Kidney capillary endothelial cell (primary cell): ENCODE results near the gene CDH15.
"Not testable (repeated sequence)": the region's sequence is repeated elsewhere in the genome, so short reads cannot be mapped to it uniquely, and the experiment has no call there.

Source experiments
- DNase-seq: peaks from one replicate; pipeline ENCODE4 v3.0.0-alpha.2; 2018; ENCODE audit warnings: low spot score

CDH15 gene

DNA sequence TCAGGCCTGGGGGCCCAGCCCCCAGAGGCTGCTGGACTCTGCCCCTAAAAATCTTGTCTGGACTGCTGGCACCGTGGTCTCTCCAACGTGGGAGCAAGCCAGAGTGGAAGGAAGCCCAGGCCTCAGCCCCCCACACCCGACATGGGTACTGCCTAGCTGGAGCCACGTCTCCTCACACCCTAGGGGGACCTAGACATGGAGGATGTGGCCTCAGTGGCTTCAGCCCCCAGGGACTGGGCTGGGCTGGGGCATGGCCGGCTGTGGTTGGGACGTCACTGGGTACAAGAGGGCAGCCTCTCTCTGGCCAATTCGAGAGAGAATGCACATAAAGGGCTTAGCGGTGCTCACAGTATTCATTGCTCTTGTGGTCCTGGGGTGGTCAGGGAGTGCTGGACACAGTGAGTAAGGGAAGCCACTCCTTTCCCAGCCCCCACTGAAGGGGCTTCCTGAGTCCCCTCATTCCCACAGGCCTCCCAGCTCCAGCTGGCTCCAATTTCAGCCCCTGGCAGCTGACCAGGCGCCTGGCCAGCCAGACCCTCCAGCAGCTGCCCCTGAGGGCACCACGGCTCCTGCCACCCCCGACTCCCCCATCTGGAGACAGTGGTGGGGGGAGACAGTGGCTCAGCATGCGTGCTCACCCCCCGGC, 1.1 kb downstream of the CDH15 start:
- no peak for DNase-seq

- DNase-seq = no peak
Measured at GRCh38 chr16:89173174-89173921, 1.8 kb downstream of the CDH15 start.

DNA sequence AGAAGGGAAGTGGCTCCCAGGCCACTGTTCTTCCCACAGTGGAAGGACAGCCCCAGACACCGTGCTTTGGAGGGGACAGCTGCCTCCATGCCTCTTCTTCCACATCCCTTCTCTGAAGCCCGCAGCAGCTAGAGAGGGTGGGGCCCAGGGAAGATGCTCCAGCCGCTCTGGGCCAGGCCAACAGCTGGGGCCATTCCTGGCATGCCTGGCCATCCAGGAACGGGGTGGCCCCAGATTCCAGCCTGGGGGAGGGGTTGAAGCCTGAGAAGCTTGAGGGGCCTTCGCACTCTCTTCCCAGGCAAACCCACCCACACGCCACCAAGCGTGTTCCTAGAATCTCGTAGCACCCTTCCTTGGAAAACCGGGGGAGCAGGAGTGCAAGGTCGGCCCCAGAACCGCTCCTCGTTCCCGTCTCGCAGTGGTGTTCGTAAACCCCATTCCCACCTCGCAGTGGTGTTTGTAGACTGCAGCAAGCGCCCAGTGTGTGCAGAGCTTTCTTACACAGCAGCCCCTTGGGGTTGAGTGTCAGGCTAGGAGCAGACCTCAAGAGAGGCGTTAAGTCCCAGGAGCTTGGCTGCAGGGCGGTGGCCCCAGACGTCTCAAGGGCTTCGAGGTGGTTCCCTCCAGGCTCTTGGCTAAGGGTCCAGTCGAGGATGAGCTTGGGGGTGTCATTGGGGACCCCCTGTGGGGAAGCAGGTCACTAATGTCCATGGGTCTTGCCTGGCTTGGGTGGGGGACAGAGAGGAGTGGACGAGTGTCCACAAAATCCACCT, 2.7 kb downstream of the CDH15 start:
- DNase-seq = no peak

- DNase-seq = no peak
Measured at GRCh38 chr16:89174877-89175276, 3.3 kb downstream of the CDH15 start.

DNA sequence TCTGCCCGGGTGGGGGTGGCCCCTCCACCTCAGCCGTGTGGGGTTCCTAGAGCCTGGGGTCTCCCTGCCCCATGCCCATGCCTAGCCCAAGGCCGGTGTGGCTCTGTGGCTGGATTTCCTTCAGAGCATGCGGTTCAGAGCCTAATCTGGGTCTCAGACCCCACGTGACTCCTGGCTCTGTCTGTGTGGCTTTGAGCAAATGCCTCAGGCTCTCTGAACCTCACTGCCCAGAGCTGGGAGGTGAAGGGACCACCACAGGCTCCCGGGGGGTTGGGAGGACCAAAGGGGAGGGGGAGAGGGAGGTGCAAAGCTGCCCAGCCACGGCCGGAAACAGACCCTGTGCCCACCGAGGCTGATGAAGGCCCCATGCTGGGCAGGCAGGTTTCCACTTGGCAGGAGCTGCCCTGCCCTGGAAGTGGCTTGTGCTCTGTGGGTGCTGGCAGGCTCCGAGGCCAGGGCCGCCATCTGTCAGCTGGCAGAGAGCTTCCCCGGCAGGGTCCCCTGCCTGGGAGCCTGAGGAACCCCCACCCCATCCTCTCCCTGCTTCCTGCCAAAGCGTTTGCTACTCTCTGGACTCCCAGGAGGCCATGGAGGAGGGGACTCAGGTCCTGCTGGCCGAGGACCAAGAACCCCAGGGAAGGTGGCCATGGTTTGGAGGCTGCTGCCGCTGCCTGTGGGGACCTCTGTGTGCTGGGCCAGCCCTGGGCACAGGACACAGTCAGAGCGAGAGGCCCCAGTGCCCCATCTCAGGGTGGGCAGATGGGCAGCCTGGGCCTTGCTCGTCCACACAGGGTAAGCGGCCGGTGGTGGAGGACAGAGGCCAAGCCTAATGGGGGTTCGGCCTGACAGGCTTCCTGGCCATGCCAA, 4.0 kb downstream of the CDH15 start:
- no peak for DNase-seq

DNA sequence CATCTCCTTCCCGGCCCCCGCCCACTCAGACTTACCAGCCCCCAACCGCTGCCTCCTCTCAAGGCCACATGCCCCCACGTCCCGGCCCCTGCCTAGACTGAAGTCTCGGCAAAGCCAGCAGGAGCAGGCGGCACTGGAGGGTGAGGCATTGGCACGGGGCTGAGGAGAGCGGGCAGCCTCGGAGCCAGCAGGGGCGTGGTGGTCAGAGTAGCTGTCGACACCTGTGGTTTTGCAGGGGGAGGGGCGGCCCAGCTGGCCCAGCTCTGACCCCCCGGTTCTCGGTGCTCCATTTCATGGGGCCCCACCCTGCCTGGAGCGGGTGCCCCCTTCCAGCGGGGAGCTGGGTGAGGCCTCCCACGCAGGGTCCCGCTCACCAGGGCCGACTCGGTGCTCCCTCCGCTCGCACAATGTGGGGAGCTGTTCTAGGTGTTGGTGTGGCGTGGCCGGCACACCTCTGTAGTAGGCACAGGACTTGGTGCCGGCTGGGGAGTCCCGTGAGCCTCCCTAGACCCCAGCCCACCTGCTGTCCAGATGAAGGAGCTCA, 4.7 kb downstream of the CDH15 start:
- no peak for DNase-seq

DNA sequence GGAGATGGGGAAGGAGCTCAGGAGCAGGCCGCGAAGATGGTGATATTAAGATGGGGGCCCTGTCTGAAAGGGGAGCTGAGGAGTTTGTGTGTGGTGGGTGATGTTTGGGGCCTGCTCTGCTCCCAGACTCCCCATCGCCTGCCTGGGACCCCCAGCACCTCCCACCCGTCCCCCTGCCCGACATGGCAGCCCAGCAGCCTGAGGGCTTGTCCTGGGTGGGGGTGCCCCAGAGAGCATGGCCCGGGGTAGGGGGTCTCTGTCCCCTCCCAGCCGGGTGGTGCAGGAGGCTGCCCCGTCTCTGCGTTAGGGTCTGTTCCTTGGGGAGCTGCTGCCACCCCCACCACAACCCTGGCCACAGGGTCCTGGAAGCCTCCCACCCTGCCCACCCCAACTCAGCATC, 5.2 kb downstream of the CDH15 start:
- DNase-seq = no peak

- no peak for DNase-seq
Measured at GRCh38 chr16:89177501-89177900, 6.0 kb downstream of the CDH15 start.

DNA sequence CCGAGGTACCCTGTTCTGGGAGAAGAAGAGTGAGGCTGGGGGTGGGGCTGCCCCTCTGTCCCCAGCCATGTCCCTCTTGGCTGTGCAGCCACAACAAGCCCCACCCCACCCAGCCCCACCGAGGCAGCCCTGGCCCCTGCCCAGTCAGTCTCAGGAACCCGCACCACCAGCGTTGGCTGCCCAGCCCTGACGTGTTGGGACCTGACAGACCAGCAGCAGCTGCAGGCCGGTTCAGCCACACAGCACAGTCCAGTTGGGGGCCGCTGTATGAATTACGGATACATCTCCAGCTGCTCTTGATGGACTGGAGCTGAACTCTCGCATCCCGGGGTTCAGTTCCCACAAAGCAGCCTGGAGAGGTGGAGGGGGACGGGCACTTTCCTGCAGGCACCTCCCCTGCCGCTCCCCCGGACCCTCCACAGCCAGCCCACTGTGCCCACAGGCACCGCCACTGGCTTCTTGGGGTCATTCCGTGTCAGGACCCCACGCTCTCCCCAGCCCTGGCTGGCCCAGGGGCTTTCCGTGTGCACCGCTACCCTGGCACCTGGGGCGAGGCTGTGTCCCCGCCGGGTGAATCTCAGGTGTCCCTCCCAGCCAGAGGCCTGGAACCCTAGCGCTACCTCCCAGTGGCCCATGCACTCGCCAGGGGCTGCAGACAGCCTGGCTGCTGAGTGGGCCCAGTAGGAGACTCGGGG, 7.1 kb downstream of the CDH15 start:
- no peak for DNase-seq

DNA sequence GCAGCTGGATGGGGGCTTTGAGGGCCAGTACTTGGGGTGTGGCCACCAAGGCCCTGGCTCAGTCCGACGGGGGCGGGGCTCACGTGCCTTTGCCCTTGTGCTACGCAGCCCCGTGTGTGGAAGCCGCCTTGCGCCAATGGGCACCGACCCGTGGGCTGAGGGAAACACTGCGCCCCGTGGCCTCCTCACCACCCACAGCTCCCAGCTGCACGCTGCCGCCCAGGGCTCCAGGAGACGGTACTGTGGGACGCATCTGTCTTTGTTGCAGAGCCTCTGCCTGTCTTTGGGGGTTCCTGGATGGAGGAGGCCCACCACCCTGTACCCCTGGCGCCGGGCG, 7.6 kb downstream of the CDH15 start:
- DNase-seq = no peak

DNA sequence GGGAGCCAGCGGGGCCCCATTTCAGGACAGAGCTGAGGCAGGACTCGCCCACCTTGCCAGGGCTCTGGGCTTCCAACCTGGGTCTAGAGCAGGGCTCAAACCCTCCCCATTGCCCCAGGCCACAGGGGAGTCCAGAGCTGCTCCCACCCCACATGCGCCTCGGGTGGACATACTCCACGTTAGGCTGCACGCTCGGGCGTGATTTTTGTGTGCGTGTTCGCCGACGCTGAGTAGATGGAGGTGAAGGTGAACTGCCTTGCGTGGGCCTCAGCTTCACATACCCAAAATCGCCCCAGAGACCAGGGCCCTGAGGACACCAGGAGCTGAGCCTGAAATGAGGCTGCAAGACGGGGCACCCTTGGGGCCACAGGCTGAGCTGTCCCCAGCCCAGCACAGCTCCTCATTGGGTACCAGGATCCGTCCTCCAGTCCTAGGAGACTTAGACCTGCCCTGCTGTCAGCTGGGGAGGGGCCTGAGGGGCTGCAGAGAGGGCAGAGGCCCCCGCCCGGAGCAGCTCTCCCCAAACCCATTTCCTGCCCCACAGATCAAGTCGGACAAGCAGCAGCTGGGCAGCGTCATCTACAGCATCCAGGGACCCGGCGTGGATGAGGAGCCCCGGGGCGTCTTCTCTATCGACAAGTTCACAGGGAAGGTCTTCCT, 8.2 kb downstream of the CDH15 start:
- DNase-seq = no peak

GRCh38 chr16:89183463-89183862, 11.9 kb downstream of the CDH15 start:
- DNase-seq = no peak

- no peak for DNase-seq
Measured at GRCh38 chr16:89183975-89184676, 12.6 kb downstream of the CDH15 start.

DNA sequence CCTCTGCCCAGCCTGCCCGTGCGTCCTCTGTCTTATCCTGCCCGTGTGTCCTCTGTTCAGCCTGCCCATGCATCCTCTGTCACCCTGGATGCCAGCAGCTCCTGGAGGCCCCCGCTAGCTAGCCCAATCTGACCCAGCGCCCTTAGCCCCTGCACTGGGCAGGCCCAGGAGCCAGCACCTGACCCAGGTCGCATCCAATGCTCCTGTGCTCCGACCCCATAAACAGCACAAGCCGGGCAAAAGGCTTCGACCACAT, 13.1 kb downstream of the CDH15 start:
- no peak for DNase-seq

DNA sequence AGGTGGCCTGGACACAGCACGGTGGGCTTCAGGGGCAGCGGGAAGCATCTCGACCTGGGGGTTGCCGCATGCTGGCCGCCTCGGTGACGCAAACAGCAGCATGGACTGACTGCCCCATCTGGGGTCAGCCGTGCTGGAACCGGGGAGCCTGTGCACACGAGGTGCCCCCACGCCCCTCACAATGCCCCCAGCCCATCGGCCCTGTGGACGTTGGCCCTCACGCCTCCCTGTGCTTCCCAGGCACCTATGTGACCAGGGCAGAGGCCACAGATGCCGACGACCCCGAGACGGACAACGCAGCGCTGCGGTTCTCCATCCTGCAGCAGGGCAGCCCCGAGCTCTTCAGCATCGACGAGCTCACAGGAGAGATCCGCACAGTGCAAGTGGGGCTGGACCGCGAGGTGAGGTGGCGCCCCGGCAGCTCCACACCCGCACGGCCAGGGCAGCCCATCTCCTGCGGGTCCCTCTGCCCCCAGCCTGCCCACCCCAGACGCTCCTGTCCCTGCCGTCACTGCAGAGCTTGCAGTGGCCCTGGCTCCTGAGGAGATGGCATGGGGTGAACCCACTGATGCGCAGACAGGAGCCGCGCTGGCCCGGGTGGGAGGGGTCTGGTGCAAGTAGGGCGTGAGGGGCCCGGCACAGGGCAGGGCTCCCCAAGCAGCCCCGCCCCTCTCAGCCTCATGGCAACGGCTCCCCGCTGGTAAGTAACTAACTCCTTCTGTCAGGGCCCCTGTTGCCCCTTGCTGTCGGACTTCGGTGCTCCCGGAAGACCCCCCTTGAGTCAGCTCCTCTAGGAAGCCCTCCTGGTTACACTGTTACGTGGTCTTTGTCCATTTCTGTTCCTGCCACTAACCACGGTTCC, 13.6 kb downstream of the CDH15 start:
- no peak for DNase-seq

DNA sequence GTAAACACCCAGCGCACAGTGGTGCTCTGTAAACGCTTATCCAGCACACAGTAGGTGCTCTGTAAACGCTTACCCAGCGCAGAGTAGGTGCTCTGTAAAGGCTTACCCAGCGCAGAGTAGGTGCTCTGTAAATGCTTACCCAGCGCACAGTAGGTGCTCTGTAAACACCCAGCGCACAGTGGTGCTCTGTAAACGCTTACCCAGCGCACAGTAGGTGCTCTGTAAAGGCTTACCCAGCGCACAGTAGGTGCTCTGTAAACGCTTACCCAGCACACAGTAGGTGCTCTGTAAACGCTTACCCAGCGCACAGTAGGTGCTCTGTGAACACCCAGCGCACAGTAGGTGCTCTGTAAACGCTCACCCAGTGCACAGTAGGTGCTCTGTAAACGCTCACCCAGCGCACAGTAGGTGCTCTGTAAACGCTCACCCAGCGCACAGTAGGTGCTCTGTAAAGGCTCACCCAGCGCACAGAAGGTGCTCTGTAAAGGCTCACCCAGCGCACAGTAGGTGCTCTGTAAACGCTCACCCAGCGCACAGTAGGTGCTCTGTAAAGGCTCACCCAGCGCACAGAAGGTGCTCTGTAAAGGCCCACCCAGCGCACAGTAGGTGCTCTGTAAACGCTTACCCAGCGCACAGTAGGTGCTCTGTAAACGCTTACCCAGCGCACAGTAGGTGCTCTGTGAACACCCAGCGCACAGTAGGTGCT, 14.5 kb downstream of the CDH15 start:
- DNase-seq = not testable (repeated sequence)

DNA sequence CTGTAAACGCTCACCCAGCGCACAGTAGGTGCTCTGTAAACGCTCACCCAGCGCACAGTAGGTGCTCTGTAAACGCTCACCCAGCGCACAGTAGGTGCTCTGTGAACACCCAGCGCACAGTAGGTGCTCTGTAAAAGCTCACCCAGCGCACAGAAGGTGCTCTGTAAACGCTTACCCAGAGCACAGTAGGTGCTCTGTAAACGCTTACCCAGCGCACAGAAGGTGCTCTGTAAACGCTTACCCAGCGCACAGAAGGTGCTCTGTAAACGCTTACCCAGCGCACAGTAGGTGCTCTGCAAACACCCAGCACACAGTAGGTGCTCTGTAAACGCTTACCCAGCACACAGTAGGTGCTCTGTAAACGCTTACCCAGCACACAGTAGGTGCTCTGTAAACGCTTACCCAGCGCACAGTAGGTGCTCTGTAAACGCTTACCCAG, 15.1 kb downstream of the CDH15 start:
- not testable (repeated sequence) for DNase-seq

- DNase-seq = no peak
Measured at GRCh38 chr16:89187032-89187769, 15.7 kb downstream of the CDH15 start.
